ENCODE results near the gene PSD2. TPM values are rescaled to one million over a fixed set of nuclear protein-coding genes. Genes with fewer than 3 reads are reported as not detected.

PSD2 gene
- total RNA-seq, 3 donors from 2014 or later (not counting 1 experiment from before 2014, with no cell fraction given) = 1.3 to 2.5 (median 1.3) TPM

DNA sequence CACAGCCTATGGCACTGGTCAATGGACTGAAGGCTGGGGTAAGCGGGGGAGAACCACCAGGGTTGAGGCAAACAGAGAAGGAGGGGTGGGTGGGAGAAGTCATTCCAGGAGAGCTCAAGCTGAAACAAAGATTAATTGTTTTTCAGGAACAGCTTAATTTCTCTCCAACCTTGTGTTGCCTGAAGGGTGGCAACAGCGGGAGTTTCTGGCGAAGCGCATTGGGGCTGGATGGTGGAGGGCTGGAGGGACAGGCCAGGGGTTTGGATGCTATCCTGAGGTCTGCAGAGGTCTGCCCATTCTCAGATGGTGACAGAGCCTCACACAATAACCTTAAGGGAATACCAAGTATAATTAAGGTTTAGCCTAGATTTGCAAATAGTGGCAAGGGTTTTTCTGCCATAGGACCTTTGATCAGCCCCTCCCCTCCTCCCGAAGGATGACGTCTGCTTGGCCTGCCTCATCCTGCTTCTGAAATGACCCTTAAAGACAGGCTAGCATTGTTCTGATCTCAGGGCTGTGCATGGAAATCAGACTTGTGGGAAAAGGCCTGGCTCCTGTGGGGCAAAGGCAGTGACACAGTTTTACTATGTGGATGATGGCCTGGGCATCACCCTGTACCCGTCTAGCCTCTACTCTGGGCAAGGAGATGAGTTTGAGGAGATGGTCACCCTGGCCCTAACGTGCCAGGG, 32.7 kb downstream of the PSD2 start:
- TF ChIP-seq, protein P1, sequence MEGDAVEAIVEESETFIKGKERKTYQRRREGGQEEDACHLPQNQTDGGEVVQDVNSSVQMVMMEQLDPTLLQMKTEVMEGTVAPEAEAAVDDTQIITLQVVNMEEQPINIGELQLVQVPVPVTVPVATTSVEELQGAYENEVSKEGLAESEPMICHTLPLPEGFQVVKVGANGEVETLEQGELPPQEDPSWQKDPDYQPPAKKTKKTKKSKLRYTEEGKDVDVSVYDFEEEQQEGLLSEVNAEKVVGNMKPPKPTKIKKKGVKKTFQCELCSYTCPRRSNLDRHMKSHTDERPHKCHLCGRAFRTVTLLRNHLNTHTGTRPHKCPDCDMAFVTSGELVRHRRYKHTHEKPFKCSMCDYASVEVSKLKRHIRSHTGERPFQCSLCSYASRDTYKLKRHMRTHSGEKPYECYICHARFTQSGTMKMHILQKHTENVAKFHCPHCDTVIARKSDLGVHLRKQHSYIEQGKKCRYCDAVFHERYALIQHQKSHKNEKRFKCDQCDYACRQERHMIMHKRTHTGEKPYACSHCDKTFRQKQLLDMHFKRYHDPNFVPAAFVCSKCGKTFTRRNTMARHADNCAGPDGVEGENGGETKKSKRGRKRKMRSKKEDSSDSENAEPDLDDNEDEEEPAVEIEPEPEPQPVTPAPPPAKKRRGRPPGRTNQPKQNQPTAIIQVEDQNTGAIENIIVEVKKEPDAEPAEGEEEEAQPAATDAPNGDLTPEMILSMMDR (IDR thresholded peaks at IDR 0.05) = no peak
- no peaks in the 10 kb centered on the region for H3K9me3 ChIP-seq (ENCODE audit: control insufficient read depth, insufficient read depth, low read length)
- no peaks in the 10 kb centered on the region for H3K4me1 Mint-ChIP-seq
- ATAC-seq = no peak
- no peak overlapping the region for H3K4me3 ChIP-seq (ENCODE audit: low read length)
- WGBS (ENCODE audit: insufficient coverage) = 82% methylated on average over 8 of the region's 8 CpGs
- peaks cover 8 to 27% of the 10 kb centered on the region in 2 donors for H3K27me3 Mint-ChIP-seq (ENCODE audit: low read depth in 2 of 2)
- intact Hi-C loops (cut with micrococcal nuclease) = no loop called here
- no peak overlapping the region for H3K27ac ChIP-seq (ENCODE audit: low read length)
- no peak for DNase-seq
- no peak overlapping the region for H3K4me3 Mint-ChIP-seq
- H3K4me1 ChIP-seq (ENCODE audit: control insufficient read depth, insufficient read depth, low read length) = no peaks in the 10 kb centered on the region
- no peaks in the 10 kb centered on the region for H3K36me3 Mint-ChIP-seq
- no peaks in the 10 kb centered on the region for H3K27me3 ChIP-seq (ENCODE audit: control insufficient read depth, insufficient read depth, low read length)
- no peaks in the 10 kb centered on the region for H3K36me3 ChIP-seq (ENCODE audit: control insufficient read depth, insufficient read depth, low read length)
- no peaks in the 10 kb centered on the region for H3K9me3 Mint-ChIP-seq
- no peak overlapping the region for H3K27ac Mint-ChIP-seq

DNA sequence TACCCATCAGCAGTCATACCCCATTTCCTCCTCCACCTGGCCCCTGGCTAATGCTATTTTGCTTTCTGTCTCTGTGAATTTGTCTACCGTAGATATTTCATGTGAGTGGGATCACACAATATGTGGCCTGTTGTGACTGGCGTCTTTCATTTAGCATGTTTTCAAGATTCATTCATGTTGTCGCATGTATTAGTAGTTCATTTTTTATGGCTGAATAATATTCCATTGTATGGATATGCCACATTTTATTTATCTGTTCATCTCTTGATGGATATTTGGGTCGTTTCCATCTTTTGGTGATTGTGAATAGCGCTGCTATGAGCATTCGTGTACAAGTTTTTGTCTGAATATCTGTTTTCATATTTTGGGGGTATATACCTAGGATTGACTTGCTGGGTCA, 33.9 kb downstream of the PSD2 start:
- intact Hi-C loops (cut with micrococcal nuclease) = no loop called here
- 95% methylated on average over 6 of the region's 6 CpGs for WGBS (ENCODE audit: insufficient coverage)
- no peaks in the 10 kb centered on the region for H3K9me3 Mint-ChIP-seq
- Histone ChIP-seq H3K4me3 (ENCODE audit: low read length) (no peak overlapping the region), H3K27ac (ENCODE audit: low read length) (no peak overlapping the region), H3K4me1 (ENCODE audit: control insufficient read depth, insufficient read depth, low read length) (no peaks in the 10 kb centered on the region), H3K27me3 (ENCODE audit: control insufficient read depth, insufficient read depth, low read length) (no peaks in the 10 kb centered on the region), H3K9me3 (ENCODE audit: control insufficient read depth, insufficient read depth, low read length) (no peaks in the 10 kb centered on the region), H3K36me3 (ENCODE audit: control insufficient read depth, insufficient read depth, low read length) (no peaks in the 10 kb centered on the region)
- DNase-seq = no peak
- H3K27ac Mint-ChIP-seq = no peak overlapping the region
- H3K4me3 Mint-ChIP-seq = no peak overlapping the region
- H3K36me3 Mint-ChIP-seq = no peaks in the 10 kb centered on the region
- peaks cover 8 to 33% of the 10 kb centered on the region in 2 donors for H3K27me3 Mint-ChIP-seq (ENCODE audit: low read depth in 2 of 2)
- no peaks in the 10 kb centered on the region for H3K4me1 Mint-ChIP-seq
- TF ChIP-seq, protein P1 (IDR thresholded peaks at IDR 0.05) = no peak
- ATAC-seq = no peak

DNA sequence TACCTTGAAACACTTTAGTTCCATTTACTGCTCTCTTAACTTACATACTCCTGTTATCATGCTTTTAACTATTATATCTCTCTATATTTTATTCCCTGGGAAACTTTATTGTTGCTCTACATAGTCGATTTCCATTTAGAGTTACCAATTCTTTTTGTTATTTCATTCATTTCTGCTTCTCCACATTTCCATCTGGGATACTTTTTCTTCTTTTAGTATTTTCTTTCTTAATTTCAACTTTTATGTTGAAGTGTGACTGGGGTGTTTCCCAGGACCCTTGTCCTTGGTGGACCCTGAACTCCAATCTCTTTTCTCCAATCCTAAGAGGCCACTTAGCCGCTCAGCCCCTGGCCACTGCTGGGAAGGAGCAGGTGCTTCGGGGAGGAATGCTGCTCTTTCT, 36.0 kb downstream of the PSD2 start:
- ATAC-seq (no peak), DNase-seq (no peak)
- Mint-ChIP-seq H3K36me3 (no peaks in the 10 kb centered on the region), H3K9me3 (no peaks in the 10 kb centered on the region), H3K4me3 (no peak overlapping the region), H3K27me3 (ENCODE audit: low read depth in 2 of 2) (peaks cover 14 to 33% of the 10 kb centered on the region in 2 donors), H3K4me1 (no peaks in the 10 kb centered on the region), H3K27ac (no peak overlapping the region)
- no peaks in the 10 kb centered on the region for H3K4me1 ChIP-seq (ENCODE audit: control insufficient read depth, insufficient read depth, low read length)
- 71% methylated on average over 3 of the region's 3 CpGs for WGBS (ENCODE audit: insufficient coverage)
- TF ChIP-seq, protein P1 (IDR thresholded peaks at IDR 0.05) = no peak
- H3K27me3 ChIP-seq (ENCODE audit: control insufficient read depth, insufficient read depth, low read length) = no peaks in the 10 kb centered on the region
- H3K36me3 ChIP-seq (ENCODE audit: control insufficient read depth, insufficient read depth, low read length) = no peaks in the 10 kb centered on the region
- H3K27ac ChIP-seq (ENCODE audit: low read length) = no peak overlapping the region
- intact Hi-C loops (cut with micrococcal nuclease) = no loop called here
- no peaks in the 10 kb centered on the region for H3K9me3 ChIP-seq (ENCODE audit: control insufficient read depth, insufficient read depth, low read length)
- H3K4me3 ChIP-seq (ENCODE audit: low read length) = no peak overlapping the region

DNA sequence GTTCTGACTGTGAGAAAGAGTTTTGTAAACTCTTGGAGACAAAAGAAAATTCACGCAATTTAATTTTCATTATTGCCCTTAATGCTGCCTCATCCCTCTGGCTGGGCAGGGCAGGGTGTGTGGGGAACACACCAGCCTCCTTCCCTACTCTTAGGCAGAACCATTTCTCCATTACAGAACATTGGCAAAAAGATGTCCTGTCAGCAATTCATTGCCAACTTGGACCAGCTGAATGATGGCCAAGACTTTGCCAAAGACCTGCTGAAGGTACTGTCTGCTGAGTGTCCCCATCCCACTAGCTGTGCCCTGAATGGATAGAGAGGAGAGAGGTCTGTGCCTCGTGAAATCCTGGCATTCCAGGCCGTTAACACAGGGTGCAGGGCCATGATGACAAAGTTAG, 37.9 kb downstream of the PSD2 start:
- Histone ChIP-seq H3K27ac (ENCODE audit: low read length) (no peak overlapping the region), H3K4me3 (ENCODE audit: low read length) (no peak overlapping the region), H3K9me3 (ENCODE audit: control insufficient read depth, insufficient read depth, low read length) (no peaks in the 10 kb centered on the region), H3K27me3 (ENCODE audit: control insufficient read depth, insufficient read depth, low read length) (no peaks in the 10 kb centered on the region), H3K36me3 (ENCODE audit: control insufficient read depth, insufficient read depth, low read length) (no peaks in the 10 kb centered on the region), H3K4me1 (ENCODE audit: control insufficient read depth, insufficient read depth, low read length) (no peaks in the 10 kb centered on the region)
- H3K4me3 Mint-ChIP-seq = no peak overlapping the region
- WGBS (ENCODE audit: insufficient coverage) = 74% methylated on average over 3 of the region's 3 CpGs
- ATAC-seq (no peak), DNase-seq (no peak)
- no peak overlapping the region for H3K27ac Mint-ChIP-seq
- peaks cover 14 to 33% of the 10 kb centered on the region in 2 donors for H3K27me3 Mint-ChIP-seq (ENCODE audit: low read depth in 2 of 2)
- H3K9me3 Mint-ChIP-seq = no peaks in the 10 kb centered on the region
- no peaks in the 10 kb centered on the region for H3K4me1 Mint-ChIP-seq
- H3K36me3 Mint-ChIP-seq = no peaks in the 10 kb centered on the region
- TF ChIP-seq, protein P1 (IDR thresholded peaks at IDR 0.05) = no peak
- intact Hi-C loops (cut with micrococcal nuclease) = no loop called here
